Erythroblast (primary cell): ENCODE data around the gene UBE2S.

Experiments
- GATA1 ChIP-seq: IDR thresholded peaks from 2 replicates; pipeline ENCODE4 v1.6.1; 2011; ENCODE audit warnings: low read depth, mild to moderate bottlenecking, control low read depth, low read length, moderate library complexity
- POLR2A ChIP-seq: IDR thresholded peaks from 2 replicates; pipeline ENCODE4 v1.6.1; 2011; ENCODE audit warnings: mild to moderate bottlenecking, low read length

GRCh38 chr19:55402509-55402908, 5.1 kb downstream of the UBE2S start:
- TF ChIP-seq GATA1 (no peak), POLR2A (no peak)
